Measurements from ENCODE around the gene ANAPC2.

DNA sequence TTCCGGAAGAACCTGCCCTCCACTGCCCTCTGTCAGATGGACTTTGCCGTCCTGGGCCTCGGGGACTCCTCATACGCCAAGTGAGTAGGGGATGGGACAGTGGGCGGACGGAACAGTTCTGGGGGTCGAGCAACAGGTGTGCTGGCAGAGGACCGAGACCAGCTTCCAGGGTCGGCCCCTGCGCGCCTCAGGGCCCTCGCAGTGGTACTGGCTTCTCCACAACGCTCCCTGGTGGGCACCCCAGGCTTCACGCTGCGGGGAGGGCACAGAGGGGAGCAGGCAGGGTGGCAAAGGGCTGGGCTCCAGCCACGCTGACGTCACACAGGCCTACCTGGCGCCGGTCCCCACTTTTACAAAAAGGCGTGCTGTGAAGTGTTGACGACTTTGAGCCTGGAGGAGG, 24.2 kb upstream of the ANAPC2 start:
- TF ChIP-seq, protein P1, sequence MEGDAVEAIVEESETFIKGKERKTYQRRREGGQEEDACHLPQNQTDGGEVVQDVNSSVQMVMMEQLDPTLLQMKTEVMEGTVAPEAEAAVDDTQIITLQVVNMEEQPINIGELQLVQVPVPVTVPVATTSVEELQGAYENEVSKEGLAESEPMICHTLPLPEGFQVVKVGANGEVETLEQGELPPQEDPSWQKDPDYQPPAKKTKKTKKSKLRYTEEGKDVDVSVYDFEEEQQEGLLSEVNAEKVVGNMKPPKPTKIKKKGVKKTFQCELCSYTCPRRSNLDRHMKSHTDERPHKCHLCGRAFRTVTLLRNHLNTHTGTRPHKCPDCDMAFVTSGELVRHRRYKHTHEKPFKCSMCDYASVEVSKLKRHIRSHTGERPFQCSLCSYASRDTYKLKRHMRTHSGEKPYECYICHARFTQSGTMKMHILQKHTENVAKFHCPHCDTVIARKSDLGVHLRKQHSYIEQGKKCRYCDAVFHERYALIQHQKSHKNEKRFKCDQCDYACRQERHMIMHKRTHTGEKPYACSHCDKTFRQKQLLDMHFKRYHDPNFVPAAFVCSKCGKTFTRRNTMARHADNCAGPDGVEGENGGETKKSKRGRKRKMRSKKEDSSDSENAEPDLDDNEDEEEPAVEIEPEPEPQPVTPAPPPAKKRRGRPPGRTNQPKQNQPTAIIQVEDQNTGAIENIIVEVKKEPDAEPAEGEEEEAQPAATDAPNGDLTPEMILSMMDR (conservative IDR thresholded peaks at IDR 0.05; ENCODE audit: low read length), result 0 out of 2 replicates have a peak, but pooled peaks have one; percentile 35
- no peak for TF ChIP-seq EZH2phosphoT487 (IDR thresholded peaks at IDR 0.05; ENCODE audit: borderline replicate concordance, low read depth, low read length)
